Hepatocyte (in vitro differentiated cells): Measurements from ENCODE around the gene SYNJ2. TPM values are rescaled to one million over a fixed set of nuclear protein-coding genes. Genes with fewer than 3 reads are reported as not detected.
A peak's percentile ranks its signal among the peaks of the same experiment; 100 is the strongest.

Source experiments
- DNase-seq: peaks from one replicate; pipeline ENCODE4 v3.0.0-alpha.2; 2016; ENCODE audit warnings: low spot score
- H2AFZ ChIP-seq: fragments of 200-600 bp; sonication (generic); 2 replicates; pipeline ENCODE4 v1.6.0; 2016; ENCODE audit warnings: antibody characterized with exemption, mild to moderate bottlenecking
- H3K27ac ChIP-seq: fragments of 200-600 bp; sonication (generic); 2 replicates; pipeline ENCODE4 v1.5.1; 2016; ENCODE audit warnings: mild to moderate bottlenecking
- H3K27me3 ChIP-seq: fragments of 200-600 bp; sonication (generic); 2 replicates; pipeline ENCODE4 v1.6.1; 2016
- H3K36me3 ChIP-seq: fragments of 200-600 bp; sonication (generic); replicated peaks from 2 replicates; pipeline ENCODE4 v1.5.1; 2016; ENCODE audit warnings: low read depth; ENCODE audit not compliant: insufficient read depth
- H3K4me1 ChIP-seq: fragments of 200-600 bp; sonication (generic); 2 replicates; pipeline ENCODE4 v1.5.1; 2016; ENCODE audit warnings: mild to moderate bottlenecking, moderate library complexity; ENCODE audit not compliant: insufficient read depth
- H3K4me2 ChIP-seq: fragments of 200-600 bp; sonication (generic); 2 replicates; pipeline ENCODE4 v1.6.0; 2016
- H3K4me3 ChIP-seq: fragments of 200-600 bp; sonication (generic); 2 replicates; pipeline ENCODE4 v1.5.1; 2016; ENCODE audit warnings: mild to moderate bottlenecking
- H3K79me2 ChIP-seq: fragments of 200-600 bp; sonication (generic); 2 replicates; pipeline ENCODE4 v1.6.0; 2017; ENCODE audit warnings: mild to moderate bottlenecking
- H3K9me2 ChIP-seq: fragments of 200-600 bp; sonication (generic); replicated peaks from 2 replicates; pipeline ENCODE4 v1.6.0; 2017; ENCODE audit warnings: mild to moderate bottlenecking; ENCODE audit not compliant: insufficient read depth
- H3K9me3 ChIP-seq: fragments of 200-600 bp; sonication (generic); 2 replicates; pipeline ENCODE4 v1.5.1; 2016; ENCODE audit warnings: low read depth, mild to moderate bottlenecking
- H4K20me1 ChIP-seq: fragments of 200-600 bp; sonication (generic); 2 replicates; pipeline ENCODE4 v1.6.0; 2016; ENCODE audit warnings: mild to moderate bottlenecking; ENCODE audit not compliant: insufficient read depth, poor library complexity, severe bottlenecking
- CTCF ChIP-seq: fragments of 200-600 bp; sonication (generic); IDR thresholded peaks from 2 replicates; pipeline ENCODE4 v1.5.1; 2016; ENCODE audit warnings: antibody characterized with exemption, mild to moderate bottlenecking; ENCODE audit not compliant: poor library complexity
- EZH2 ChIP-seq: fragments of 200-600 bp; sonication (generic); IDR thresholded peaks from 2 replicates; pipeline ENCODE4 v1.6.1; 2016; ENCODE audit warnings: antibody characterized with exemption, mild to moderate bottlenecking, borderline replicate concordance
- EZH2phosphoT487 ChIP-seq: fragments of 200-600 bp; sonication (generic); IDR thresholded peaks from one replicate; pipeline ENCODE4 v1.6.1; 2018; ENCODE audit warnings: antibody characterized with exemption, mild to moderate bottlenecking, low read depth, moderate library complexity; ENCODE audit not compliant: unreplicated experiment, severe bottlenecking
- WGBS: methylation state at CpG from one replicate; pipeline ENCODE4 v1.1.6; 2016; ENCODE audit warnings: low lambda C conversion rate; ENCODE audit errors: missing lambda C conversion rate; 5-methylcytosine and 5-hydroxymethylcytosine counted together
- polyA plus RNA-seq: library from polyadenylated mRNA; unstranded; fragments of >200 nt; fragmentation: Nextera tagmentation; extraction: Ambion mirVana; gene quantifications from 2 replicates; pipeline ENCODE4 v1.2.1, GENCODE V29; 2016
- total RNA-seq: library from RNA; depleted of rRNA; stranded (reverse); fragments of >200 nt; gene quantifications from 2 replicates; pipeline ENCODE4 v1.2.3, GENCODE V29; 2014

The SYNJ2 gene
- total and polyA plus RNA-seq, 2 experiments from 2014 or later = 15.4 to 21.4 TPM

- no peak for DNase-seq
- Histone ChIP-seq H3K4me3 (no peak overlapping the region), H3K9me2 (no peaks in the 10 kb centered on the region), H2AFZ (no peak overlapping the region), H3K79me2 (no peaks in the 10 kb centered on the region), H3K27me3 (no peaks in the 10 kb centered on the region), H3K27ac (peak overlapping the region; percentile 96), H4K20me1 (no peaks in the 10 kb centered on the region), H3K4me1 (peaks cover 14% of the 10 kb centered on the region), H3K4me2 (no peak overlapping the region), H3K36me3 (no peaks in the 10 kb centered on the region), H3K9me3 (no peaks in the 10 kb centered on the region)
- WGBS = 61% methylated on average over 3 of the region's 3 CpGs
- TF ChIP-seq EZH2 (no peak), EZH2phosphoT487 (no peak), CTCF (no peak)
These were observed 17.6 kb upstream of the SYNJ2 start for GRCh38 chr6:157964100-157964499.

GRCh38 chr6:157965387-157965786 lies 16.3 kb upstream of the SYNJ2 start:
- Histone ChIP-seq H3K79me2 (no peaks in the 10 kb centered on the region), H3K4me3 (no peak overlapping the region), H3K9me2 (no peaks in the 10 kb centered on the region), H3K27ac (peak overlapping the region; percentile 96), H3K27me3 (no peaks in the 10 kb centered on the region), H3K4me1 (peaks cover 14% of the 10 kb centered on the region), H4K20me1 (no peaks in the 10 kb centered on the region), H3K9me3 (no peaks in the 10 kb centered on the region), H2AFZ (no peak overlapping the region), H3K36me3 (no peaks in the 10 kb centered on the region), H3K4me2 (no peak overlapping the region)
- TF ChIP-seq EZH2 (no peak), EZH2phosphoT487 (no peak), CTCF (no peak)
- 92% methylated on average over 3 of the region's 3 CpGs for WGBS
- DNase-seq = no peak

GRCh38 chr6:157966589-157966977 lies 15.1 kb upstream of the SYNJ2 start:
- peaks cover 14% of the 10 kb centered on the region for H3K4me1 ChIP-seq
- no peaks in the 10 kb centered on the region for H3K36me3 ChIP-seq
- H3K4me3 ChIP-seq = no peak overlapping the region
- no peak overlapping the region for H2AFZ ChIP-seq
- H3K4me2 ChIP-seq = no peak overlapping the region
- 90% methylated on average over 8 of the region's 8 CpGs for WGBS
- DNase-seq = no peak
- H3K9me2 ChIP-seq = no peaks in the 10 kb centered on the region
- no peaks in the 10 kb centered on the region for H3K79me2 ChIP-seq
- no peaks in the 10 kb centered on the region for H3K27me3 ChIP-seq
- TF ChIP-seq EZH2phosphoT487 (no peak), EZH2 (no peak), CTCF (no peak)
- no peaks in the 10 kb centered on the region for H4K20me1 ChIP-seq
- peak overlapping the region; percentile 96 for H3K27ac ChIP-seq
- no peaks in the 10 kb centered on the region for H3K9me3 ChIP-seq

GRCh38 chr6:157967020-157967419 lies 14.6 kb upstream of the SYNJ2 start:
- Histone ChIP-seq H3K9me3 (no peaks in the 10 kb centered on the region), H3K4me2 (no peak overlapping the region), H4K20me1 (no peaks in the 10 kb centered on the region), H3K27me3 (no peaks in the 10 kb centered on the region), H3K27ac (peak overlapping the region; percentile 96), H3K9me2 (no peaks in the 10 kb centered on the region), H2AFZ (no peak overlapping the region), H3K4me3 (no peak overlapping the region), H3K4me1 (peaks cover 14% of the 10 kb centered on the region), H3K36me3 (no peaks in the 10 kb centered on the region), H3K79me2 (no peaks in the 10 kb centered on the region)
- peak; percentile 65 for DNase-seq
- 42% methylated on average over 6 of the region's 6 CpGs for WGBS
- TF ChIP-seq EZH2 (no peak), CTCF (no peak), EZH2phosphoT487 (no peak)
